Ovary (tissue), 3 donors: ENCODE data around the gene MAJIN.

ENCODE experiments used
- EP300 ChIP-seq: sonication (generic); formaldehyde crosslinking; IDR thresholded peaks from one replicate; pipeline ENCODE4 v1.6.1; 2017; ENCODE audit warnings: antibody characterized with exemption
- TF ChIP-seq, protein P1 (sequence below), 3 donors: fragments of 450-650 bp in 2 of 3; fragments of 200-600 bp in 1 of 3; IDR thresholded peaks; one replicate each; pipeline versions ENCODE4 v1.5.1 to v1.8.0; 2016 to 2022; ENCODE audit warnings: antibody characterized with exemption in 3 of 3, mild to moderate bottlenecking in 1 of 3
- donor health status: DM: no; HTN: no; CAD: no.

DNA sequence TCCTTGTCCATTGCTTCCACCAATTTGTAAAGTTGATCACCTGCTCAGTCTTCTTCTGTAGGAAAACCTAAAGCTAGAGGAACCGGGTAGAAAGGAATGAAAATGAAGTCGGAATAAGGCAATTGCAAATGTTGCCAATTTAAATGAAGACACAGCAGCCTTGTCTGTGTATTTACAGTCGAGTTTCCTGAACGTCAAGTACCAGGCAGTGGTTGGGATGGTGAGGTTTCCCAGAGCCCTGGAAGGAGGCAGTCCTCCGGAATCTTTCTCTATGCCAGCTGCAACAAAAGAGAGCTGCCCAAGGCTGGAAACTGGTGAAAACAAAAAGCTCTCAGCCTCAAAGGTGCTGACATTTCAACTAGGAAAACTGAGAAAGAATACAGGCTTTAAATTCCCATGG is 17.7 kb downstream of the MAJIN start:
- TF ChIP-seq, protein P1, sequence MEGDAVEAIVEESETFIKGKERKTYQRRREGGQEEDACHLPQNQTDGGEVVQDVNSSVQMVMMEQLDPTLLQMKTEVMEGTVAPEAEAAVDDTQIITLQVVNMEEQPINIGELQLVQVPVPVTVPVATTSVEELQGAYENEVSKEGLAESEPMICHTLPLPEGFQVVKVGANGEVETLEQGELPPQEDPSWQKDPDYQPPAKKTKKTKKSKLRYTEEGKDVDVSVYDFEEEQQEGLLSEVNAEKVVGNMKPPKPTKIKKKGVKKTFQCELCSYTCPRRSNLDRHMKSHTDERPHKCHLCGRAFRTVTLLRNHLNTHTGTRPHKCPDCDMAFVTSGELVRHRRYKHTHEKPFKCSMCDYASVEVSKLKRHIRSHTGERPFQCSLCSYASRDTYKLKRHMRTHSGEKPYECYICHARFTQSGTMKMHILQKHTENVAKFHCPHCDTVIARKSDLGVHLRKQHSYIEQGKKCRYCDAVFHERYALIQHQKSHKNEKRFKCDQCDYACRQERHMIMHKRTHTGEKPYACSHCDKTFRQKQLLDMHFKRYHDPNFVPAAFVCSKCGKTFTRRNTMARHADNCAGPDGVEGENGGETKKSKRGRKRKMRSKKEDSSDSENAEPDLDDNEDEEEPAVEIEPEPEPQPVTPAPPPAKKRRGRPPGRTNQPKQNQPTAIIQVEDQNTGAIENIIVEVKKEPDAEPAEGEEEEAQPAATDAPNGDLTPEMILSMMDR (IDR thresholded peaks at IDR 0.05) = no peak
- TF ChIP-seq EP300 = no peak
